MM.1S (cell line): ENCODE results near the gene MAP3K3.

Source experiments
- DNase-seq: peaks from one replicate; pipeline ENCODE4 v3.0.0-alpha.2; 2015
- H2AFZ ChIP-seq: fragments of 300-600 bp; sonication (generic); 2 replicates; pipeline ENCODE4 v1.6.0; 2016; ENCODE audit warnings: antibody characterized with exemption, low read length
- H3F3A ChIP-seq: fragments of 300-600 bp; sonication (generic); 2 replicates; pipeline ENCODE4 v1.6.1; 2016; ENCODE audit warnings: mild to moderate bottlenecking, antibody characterized with exemption, low read length, moderate library complexity, mixed read lengths; ENCODE audit not compliant: insufficient read depth
- H3K27ac ChIP-seq: fragments of 300-600 bp; sonication (generic); 2 replicates; pipeline ENCODE4 v1.5.1; 2016; ENCODE audit warnings: mild to moderate bottlenecking, low read length
- H3K27me3 ChIP-seq: fragments of 300-600 bp; sonication (generic); replicated peaks from 2 replicates; pipeline ENCODE4 v1.6.0; 2016; ENCODE audit warnings: low read length; ENCODE audit not compliant: insufficient read depth
- H3K36me3 ChIP-seq: fragments of 300-600 bp; sonication (generic); replicated peaks from 2 replicates; pipeline ENCODE4 v1.6.1; 2016; ENCODE audit warnings: mild to moderate bottlenecking, low read length, mixed read lengths; ENCODE audit not compliant: insufficient read depth
- H3K4me1 ChIP-seq: fragments of 300-600 bp; sonication (generic); 2 replicates; pipeline ENCODE4 v1.6.1; 2016; ENCODE audit warnings: low read length, mixed read lengths
- H3K4me2 ChIP-seq: fragments of 300-600 bp; sonication (generic); 2 replicates; pipeline ENCODE4 v1.6.0; 2016; ENCODE audit warnings: low read depth, low read length
- H3K4me3 ChIP-seq: fragments of 300-600 bp; sonication (generic); 2 replicates; pipeline ENCODE4 v1.5.1; 2016; ENCODE audit warnings: low read length, mixed read lengths
- H3K79me2 ChIP-seq: fragments of 300-600 bp; sonication (generic); 2 replicates; pipeline ENCODE4 v1.6.1; 2016; ENCODE audit warnings: mixed run types, low read length, mixed read lengths
- H3K9ac ChIP-seq: fragments of 300-600 bp; sonication (generic); 2 replicates; pipeline ENCODE4 v1.6.1; 2016; ENCODE audit warnings: low read length, mixed read lengths
- H3K9me2 ChIP-seq: fragments of 300-600 bp; sonication (generic); replicated peaks from 2 replicates; pipeline ENCODE4 v1.6.1; 2016; ENCODE audit warnings: mild to moderate bottlenecking, low read length, mixed read lengths; ENCODE audit not compliant: insufficient read depth
- H3K9me3 ChIP-seq: fragments of 300-600 bp; sonication (generic); replicated peaks from 2 replicates; pipeline ENCODE4 v1.6.1; 2016; ENCODE audit warnings: mild to moderate bottlenecking, low read length, mixed read lengths; ENCODE audit not compliant: insufficient read depth
- H4K20me1 ChIP-seq: fragments of 300-600 bp; sonication (generic); 2 replicates; pipeline ENCODE4 v1.6.1; 2016; ENCODE audit warnings: mild to moderate bottlenecking, low read length, moderate library complexity, mixed read lengths; ENCODE audit not compliant: insufficient read depth
- EZH2 ChIP-seq: fragments of 300-600 bp; sonication (generic); optimal IDR thresholded peaks from 2 replicates; pipeline ENCODE3; 2017; ENCODE audit warnings: low read depth, mild to moderate bottlenecking, antibody characterized with exemption, low read length, mixed read lengths
- EZH2phosphoT487 ChIP-seq: fragments of 300-600 bp; sonication (generic); IDR thresholded peaks from 2 replicates; pipeline ENCODE4 v1.6.1; 2018; ENCODE audit warnings: antibody characterized with exemption, low read length
- TF ChIP-seq, protein P1 (sequence below): fragments of 300-600 bp; sonication (generic); IDR thresholded peaks from 2 replicates; pipeline ENCODE4 v1.5.1; 2016; ENCODE audit warnings: antibody characterized with exemption, low read length, mixed read lengths

MAP3K3 gene

DNA sequence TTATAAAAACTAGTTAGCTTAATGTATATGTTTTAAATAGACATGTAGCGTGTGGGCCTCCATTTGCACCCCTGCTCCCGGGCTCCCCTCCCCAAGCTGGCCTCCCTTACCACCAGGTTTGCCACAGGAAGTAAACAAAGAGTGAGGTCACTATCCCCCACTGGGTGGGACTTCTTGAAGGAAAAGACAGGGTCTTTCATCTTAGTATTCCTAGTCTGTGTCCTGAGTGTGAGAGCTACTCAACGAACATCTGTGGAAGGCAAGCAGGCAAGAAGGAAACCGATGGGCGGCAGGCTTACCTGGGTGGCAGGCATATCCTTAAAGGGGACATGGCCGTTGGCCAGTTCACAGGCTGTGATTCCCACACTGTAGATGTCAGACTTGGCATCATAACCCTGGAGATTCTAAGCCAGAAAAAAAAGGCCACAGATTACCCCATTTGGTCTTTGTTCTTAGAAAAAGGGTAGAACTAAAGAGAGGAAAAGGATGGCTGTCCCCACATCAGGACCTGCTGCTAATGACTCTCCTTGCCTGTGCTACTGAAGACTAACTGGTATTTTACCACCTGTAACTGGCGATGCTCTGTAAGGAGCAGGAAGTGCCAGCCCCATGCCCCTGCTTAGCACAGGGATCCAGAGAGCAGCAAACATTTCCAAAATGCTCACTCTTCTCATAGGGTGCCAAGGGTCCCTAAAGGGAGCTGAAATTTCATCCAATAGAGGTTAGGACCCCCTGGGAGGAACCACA is 84.3 kb downstream of the MAP3K3 start:
- no peak for TF ChIP-seq EZH2phosphoT487
- Histone ChIP-seq H3K4me1 (no peaks in the 10 kb centered on the region), H3K79me2 (no peaks in the 10 kb centered on the region), H3K4me3 (no peak overlapping the region), H3K27ac (no peak overlapping the region), H3K27me3 (no peaks in the 10 kb centered on the region), H3K9me3 (no peaks in the 10 kb centered on the region), H3F3A (no peaks in the 10 kb centered on the region), H3K36me3 (no peaks in the 10 kb centered on the region), H3K9ac (no peak overlapping the region), H3K9me2 (no peaks in the 10 kb centered on the region), H3K4me2 (no peak overlapping the region), H4K20me1 (no peaks in the 10 kb centered on the region), H2AFZ (no peak overlapping the region)
- no peak for DNase-seq

DNA sequence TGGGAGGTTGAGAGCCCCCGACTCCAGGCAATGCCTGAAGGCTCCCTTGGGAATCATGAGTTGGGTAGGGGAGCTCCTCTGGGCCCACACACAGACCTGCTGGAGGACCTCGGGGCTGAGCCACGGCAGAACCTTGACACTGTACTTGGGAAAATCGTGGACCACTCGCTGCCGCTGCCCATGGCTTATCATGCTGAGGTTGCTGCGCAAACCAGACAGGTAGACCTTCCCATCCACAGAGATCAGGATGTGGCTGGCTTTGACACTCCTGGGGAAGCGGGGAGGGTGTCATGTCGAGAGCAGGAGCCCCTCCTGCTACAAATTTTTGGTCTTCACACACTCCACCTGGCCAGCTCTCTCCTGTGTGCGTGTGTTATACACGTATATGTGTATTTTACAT is 84.9 kb downstream of the MAP3K3 start:
- DNase-seq: no peak

DNA sequence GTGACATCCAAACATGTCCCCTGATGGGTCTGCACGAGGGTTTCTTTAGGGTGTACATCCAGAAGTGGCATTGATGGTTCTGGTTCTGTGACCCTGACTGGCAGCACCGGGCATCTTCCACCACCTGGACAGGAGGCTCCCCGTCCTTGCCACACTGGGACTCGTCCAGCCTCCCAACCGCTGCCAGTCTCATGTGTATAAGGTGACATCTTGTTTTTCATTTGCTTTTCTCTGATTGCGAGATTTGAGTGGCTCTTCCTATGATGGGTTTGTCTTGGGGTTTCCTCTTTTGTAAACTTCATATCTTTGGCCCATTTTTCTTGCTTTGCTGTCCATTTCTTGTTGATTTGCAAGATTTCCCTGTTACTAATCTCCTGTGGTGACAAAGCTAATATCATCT is 86.9 kb downstream of the MAP3K3 start:
- H3K27me3 ChIP-seq: no peaks in the 10 kb centered on the region
- H3K4me3 ChIP-seq: no peak overlapping the region
- TF ChIP-seq, protein P1, sequence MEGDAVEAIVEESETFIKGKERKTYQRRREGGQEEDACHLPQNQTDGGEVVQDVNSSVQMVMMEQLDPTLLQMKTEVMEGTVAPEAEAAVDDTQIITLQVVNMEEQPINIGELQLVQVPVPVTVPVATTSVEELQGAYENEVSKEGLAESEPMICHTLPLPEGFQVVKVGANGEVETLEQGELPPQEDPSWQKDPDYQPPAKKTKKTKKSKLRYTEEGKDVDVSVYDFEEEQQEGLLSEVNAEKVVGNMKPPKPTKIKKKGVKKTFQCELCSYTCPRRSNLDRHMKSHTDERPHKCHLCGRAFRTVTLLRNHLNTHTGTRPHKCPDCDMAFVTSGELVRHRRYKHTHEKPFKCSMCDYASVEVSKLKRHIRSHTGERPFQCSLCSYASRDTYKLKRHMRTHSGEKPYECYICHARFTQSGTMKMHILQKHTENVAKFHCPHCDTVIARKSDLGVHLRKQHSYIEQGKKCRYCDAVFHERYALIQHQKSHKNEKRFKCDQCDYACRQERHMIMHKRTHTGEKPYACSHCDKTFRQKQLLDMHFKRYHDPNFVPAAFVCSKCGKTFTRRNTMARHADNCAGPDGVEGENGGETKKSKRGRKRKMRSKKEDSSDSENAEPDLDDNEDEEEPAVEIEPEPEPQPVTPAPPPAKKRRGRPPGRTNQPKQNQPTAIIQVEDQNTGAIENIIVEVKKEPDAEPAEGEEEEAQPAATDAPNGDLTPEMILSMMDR: no peak
- TF ChIP-seq EZH2phosphoT487 (no peak), EZH2 (no peak)
- no peaks in the 10 kb centered on the region for H3K4me1 ChIP-seq
- H3F3A ChIP-seq: no peaks in the 10 kb centered on the region
- no peak overlapping the region for H2AFZ ChIP-seq
- no peak overlapping the region for H3K4me2 ChIP-seq
- H3K36me3 ChIP-seq: no peaks in the 10 kb centered on the region
- no peak for DNase-seq
- H3K27ac ChIP-seq: no peak overlapping the region
- no peaks in the 10 kb centered on the region for H3K9me3 ChIP-seq
- no peaks in the 10 kb centered on the region for H4K20me1 ChIP-seq
- no peak overlapping the region for H3K9ac ChIP-seq
- no peaks in the 10 kb centered on the region for H3K9me2 ChIP-seq
- H3K79me2 ChIP-seq: no peaks in the 10 kb centered on the region

More for the DNA sequence above, 84.9 kb downstream of the MAP3K3 start:
- TF ChIP-seq, protein P1: no peak
- H3K27me3 ChIP-seq: no peaks in the 10 kb centered on the region
- no peak overlapping the region for H3K9ac ChIP-seq
- no peaks in the 10 kb centered on the region for H3F3A ChIP-seq
- H3K4me2 ChIP-seq: no peak overlapping the region
- no peaks in the 10 kb centered on the region for H3K9me3 ChIP-seq
- no peak overlapping the region for H2AFZ ChIP-seq
- no peak overlapping the region for H3K4me3 ChIP-seq
- no peaks in the 10 kb centered on the region for H3K9me2 ChIP-seq
- H3K4me1 ChIP-seq: no peaks in the 10 kb centered on the region
- H3K27ac ChIP-seq: no peak overlapping the region
- no peaks in the 10 kb centered on the region for H3K36me3 ChIP-seq
- H4K20me1 ChIP-seq: no peaks in the 10 kb centered on the region
- no peaks in the 10 kb centered on the region for H3K79me2 ChIP-seq

DNA sequence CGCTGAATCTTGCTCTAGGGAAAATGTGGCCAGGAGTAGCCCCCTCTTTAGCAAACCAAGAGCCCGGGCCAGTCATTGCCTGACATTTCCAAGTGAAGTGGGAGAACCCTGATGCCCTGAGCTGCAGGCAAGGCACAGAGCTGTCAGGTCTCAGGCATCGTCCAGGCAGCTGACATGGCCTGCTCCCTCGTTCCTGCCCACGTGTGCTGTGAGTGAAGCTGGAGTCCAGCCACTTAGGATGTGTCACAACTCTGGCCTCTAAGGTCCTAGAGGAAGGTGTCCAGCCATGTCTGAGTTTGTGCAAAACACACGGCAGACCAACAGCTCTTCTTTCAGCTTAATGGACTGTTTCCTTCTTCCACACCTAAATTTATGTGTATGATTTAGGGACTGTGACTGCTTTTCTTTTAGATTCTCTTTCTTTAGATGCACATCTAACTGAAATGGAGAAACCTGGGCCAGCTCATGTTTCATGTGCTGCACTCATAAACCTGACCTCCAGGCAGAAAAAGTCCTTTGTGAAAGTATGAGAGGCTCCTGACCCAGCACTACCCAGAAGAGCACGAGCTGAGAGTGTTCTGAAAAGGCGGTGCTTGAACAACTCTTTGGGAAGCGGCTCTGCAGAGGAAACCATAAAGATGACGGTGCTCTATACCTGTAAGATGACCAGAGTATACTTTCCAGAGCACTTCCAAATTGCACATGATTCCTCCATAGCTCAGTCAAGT is 92.5 kb downstream of the MAP3K3 start:
- H4K20me1 ChIP-seq: no peaks in the 10 kb centered on the region
- H3K27me3 ChIP-seq: no peaks in the 10 kb centered on the region
- H3F3A ChIP-seq: no peaks in the 10 kb centered on the region
- H3K4me3 ChIP-seq: no peak overlapping the region
- no peaks in the 10 kb centered on the region for H3K79me2 ChIP-seq
- no peak for DNase-seq
- no peak overlapping the region for H2AFZ ChIP-seq
- no peaks in the 10 kb centered on the region for H3K9me3 ChIP-seq
- no peak overlapping the region for H3K9ac ChIP-seq
- no peak for TF ChIP-seq EZH2
- no peak for TF ChIP-seq EZH2phosphoT487
- TF ChIP-seq, protein P1: no peak
- no peaks in the 10 kb centered on the region for H3K4me1 ChIP-seq
- H3K36me3 ChIP-seq: no peaks in the 10 kb centered on the region
- no peak overlapping the region for H3K4me2 ChIP-seq
- no peak overlapping the region for H3K27ac ChIP-seq
- H3K9me2 ChIP-seq: no peaks in the 10 kb centered on the region
